ENCODE data around the gene FLII. TPM values are rescaled to one million over a fixed set of nuclear protein-coding genes. Genes with fewer than 3 reads are reported as not detected.
"Not testable (repeated sequence)": the region's sequence is repeated elsewhere in the genome, so short reads cannot be mapped to it uniquely, and the experiment has no call there.

FLII gene
- 100 to 1,000 TPM; 267 to 273 TPM for total RNA-seq

- peaks cover 4% of the 10 kb centered on the region in 2 donors for H3K36me3 Mint-ChIP-seq
These were observed at the start of gene FLII for GRCh38 chr17:18258356-18259038. Gene FLII, minus strand, starts transcription at chr17:18258738. Its CDS starts 48 bp downstream, at chr17:18258690.

GRCh38 chr17:18303206-18303605 is 44.7 kb upstream of the FLII start:
- peaks cover 8 to 17% of the 10 kb centered on the region in 2 donors for H3K36me3 Mint-ChIP-seq
- H3K27ac Mint-ChIP-seq; ATAC-seq; H3K9me3 Mint-ChIP-seq; DNase-seq (ENCODE audit: low spot score in 2 of 2): not testable (repeated sequence)

More at GRCh38 chr17:18258356-18259038, at the start of gene FLII:
- peak within 1 kb of the TSS; percentile 83 to 97 for H3K27ac Mint-ChIP-seq
- no peaks in the 10 kb centered on the region for H3K9me3 Mint-ChIP-seq
- peak; percentile 50 to 82 for DNase-seq (ENCODE audit: low spot score in 2 of 2)
- peak; percentile 27 to 39 for ATAC-seq

- H3K36me3 Mint-ChIP-seq, result peaks cover 8 to 17% of the 10 kb centered on the region in 2 donors
- ATAC-seq, result no peak
These were observed 42.4 kb upstream of the FLII start for GRCh38 chr17:18300725-18301480.

GRCh38 chr17:18298061-18298460 is 39.5 kb upstream of the FLII start:
- H3K36me3 Mint-ChIP-seq, result peaks cover 5 to 17% of the 10 kb centered on the region in 2 donors
- DNase-seq (ENCODE audit: low spot score in 2 of 2); H3K27ac Mint-ChIP-seq; ATAC-seq; H3K9me3 Mint-ChIP-seq: not testable (repeated sequence)

More at GRCh38 chr17:18300725-18301480, 42.4 kb upstream of the FLII start:
- no peak for DNase-seq (ENCODE audit: low spot score in 2 of 2)
- no peaks in the 10 kb centered on the region for H3K9me3 Mint-ChIP-seq
- H3K27ac Mint-ChIP-seq, result peak overlapping the region in 1 of 2 donors; percentile 65

- Mint-ChIP-seq H3K27ac (peak overlapping the region in 1 of 2 donors; percentile 61), H3K36me3 (peaks cover 20 to 23% of the 10 kb centered on the region in 2 donors), H3K9me3 (no peaks in the 10 kb centered on the region)
- DNase-seq (ENCODE audit: low spot score in 2 of 2), result no peak
- no peak for ATAC-seq
These were observed 33.4 kb upstream of the FLII start for GRCh38 chr17:18291718-18292540.

- H3K36me3 Mint-ChIP-seq, result peaks cover 9 to 35% of the 10 kb centered on the region in 2 donors
These were observed 26.8 kb upstream of the FLII start for GRCh38 chr17:18285296-18285695.

GRCh38 chr17:18281788-18282187 is 23.2 kb upstream of the FLII start:
- no peaks in the 10 kb centered on the region for H3K9me3 Mint-ChIP-seq
- ATAC-seq, result no peak
- peak overlapping the region in 1 of 2 donors; percentile 34 for H3K27ac Mint-ChIP-seq
- H3K36me3 Mint-ChIP-seq, result peaks cover 0 to 24% of the 10 kb centered on the region in 2 donors
- no peak for DNase-seq (ENCODE audit: low spot score in 2 of 2)

More at GRCh38 chr17:18285296-18285695, 26.8 kb upstream of the FLII start:
- no peak for ATAC-seq
- Mint-ChIP-seq H3K27ac (peak overlapping the region; percentile 13 to 50), H3K9me3 (no peaks in the 10 kb centered on the region)
- no peak for DNase-seq (ENCODE audit: low spot score in 2 of 2)

GRCh38 chr17:18280766-18281371 is 22.3 kb upstream of the FLII start:
- no peak overlapping the region for H3K27ac Mint-ChIP-seq
- no peak for DNase-seq (ENCODE audit: low spot score in 2 of 2)
- ATAC-seq, result no peak
- H3K9me3 Mint-ChIP-seq, result no peaks in the 10 kb centered on the region
- peaks cover 0 to 23% of the 10 kb centered on the region in 2 donors for H3K36me3 Mint-ChIP-seq

GRCh38 chr17:18280249-18280648 is 21.7 kb upstream of the FLII start:
- Mint-ChIP-seq H3K27ac (no peak overlapping the region), H3K9me3 (no peaks in the 10 kb centered on the region), H3K36me3 (peaks cover 0 to 17% of the 10 kb centered on the region in 2 donors)

GRCh38 chr17:18278867-18279266 is 20.3 kb upstream of the FLII start:
- Mint-ChIP-seq H3K9me3 (no peaks in the 10 kb centered on the region), H3K36me3 (peaks cover 0 to 13% of the 10 kb centered on the region in 2 donors), H3K27ac (no peak overlapping the region)
- ATAC-seq, result no peak
- no peak for DNase-seq (ENCODE audit: low spot score in 2 of 2)

More at GRCh38 chr17:18280249-18280648, 21.7 kb upstream of the FLII start:
- ATAC-seq (no peak), DNase-seq (ENCODE audit: low spot score in 2 of 2) (no peak)

GRCh38 chr17:18277076-18277475 is 18.5 kb upstream of the FLII start:
- H3K9me3 Mint-ChIP-seq, result no peaks in the 10 kb centered on the region
- DNase-seq (ENCODE audit: low spot score in 2 of 2) (no peak), ATAC-seq (no peak)
- H3K36me3 Mint-ChIP-seq, result no peaks in the 10 kb centered on the region
- no peak overlapping the region for H3K27ac Mint-ChIP-seq

GRCh38 chr17:18270046-18270931 is 11.8 kb upstream of the FLII start:
- ATAC-seq (no peak), DNase-seq (ENCODE audit: low spot score in 2 of 2) (no peak)
- no peaks in the 10 kb centered on the region for H3K36me3 Mint-ChIP-seq
- H3K27ac Mint-ChIP-seq, result peak overlapping the region; percentile 44 to 59
- H3K9me3 Mint-ChIP-seq, result no peaks in the 10 kb centered on the region

- no peaks in the 10 kb centered on the region for H3K9me3 Mint-ChIP-seq
- ATAC-seq (peak; percentile 35 to 55), DNase-seq (ENCODE audit: low spot score in 2 of 2) (no peak)
- H3K36me3 Mint-ChIP-seq, result no peaks in the 10 kb centered on the region
- H3K27ac Mint-ChIP-seq, result peak overlapping the region in 1 of 2 donors; percentile 14
These were observed 9.6 kb upstream of the FLII start for GRCh38 chr17:18267927-18268711.

GRCh38 chr17:18267366-18267765 is 8.8 kb upstream of the FLII start:
- DNase-seq (ENCODE audit: low spot score in 2 of 2) (no peak), ATAC-seq (peak in 1 of 2 donors; percentile 19)
- H3K36me3 Mint-ChIP-seq, result no peaks in the 10 kb centered on the region
- H3K27ac Mint-ChIP-seq, result no peak overlapping the region
- H3K9me3 Mint-ChIP-seq, result no peaks in the 10 kb centered on the region
